ENCODE measurements around the gene MRNIP. TPM values are rescaled to one million over a fixed set of nuclear protein-coding genes. Genes with fewer than 3 reads are reported as not detected.

Gene MRNIP
- total RNA-seq, 4 donors from 2014 or later = 6.9 to 21.9 (median 10.7) TPM

GRCh38 chr5:179796877-179797608, 61.6 kb downstream of the MRNIP start:
- no peak for DNase-seq
- TF ChIP-seq CTCF (IDR thresholded peaks at IDR 0.05) (no peak), POLR2A (IDR thresholded peaks at IDR 0.05) (no peak)
- 74 to 80% methylated on average over 9 to 15 of the region's 21 CpGs for WGBS, 2 donors
- Histone ChIP-seq H3K36me3 (peaks cover 21 to 48% (median 30%) of the 10 kb centered on the region in 3 donors), H3K4me3 (peak overlapping the region in 3 of 4 donors; percentile 48 to 70 (median 68)), H3K4me1 (peaks cover 46 to 68% (median 48%) of the 10 kb centered on the region in 3 donors), H3K27ac (peak overlapping the region; percentile 81 to 93 (median 86)), H3K9me3 (no peaks in the 10 kb centered on the region), H3K27me3 (no peaks in the 10 kb centered on the region)
- intact Hi-C loops (cut with DNase I) = loop anchor here (5.0 kb wide), 1 partner anchor 110 kb away; the partner anchor contains the start of gene TBC1D9B

- DNase-seq = no peak
- Histone ChIP-seq H3K9me3 (no peaks in the 10 kb centered on the region), H3K36me3 (peaks cover 21 to 42% (median 26%) of the 10 kb centered on the region in 3 donors), H3K4me1 (peaks cover 41 to 67% (median 43%) of the 10 kb centered on the region in 3 donors), H3K27me3 (no peaks in the 10 kb centered on the region), H3K4me3 (peak overlapping the region; percentile 48 to 70 (median 58)), H3K27ac (peak overlapping the region; percentile 81 to 93 (median 86))
- TF ChIP-seq POLR2A (IDR thresholded peaks at IDR 0.05) (peak in 2 of 4 donors; percentile 36 to 45), CTCF (IDR thresholded peaks at IDR 0.05) (peak; percentile 64 to 97 (median 91))
- 5 to 36% methylated on average over 6 to 20 of the region's 113 CpGs for WGBS, 2 donors
- intact Hi-C loops (cut with DNase I) = loop anchor here (5.0 kb wide), 1 partner anchor 111 kb away; the partner anchor contains the start of gene TBC1D9B
Measured at GRCh38 chr5:179795863-179796833, 62.5 kb downstream of the MRNIP start.

GRCh38 chr5:179795049-179795862, 63.4 kb downstream of the MRNIP start:
- 33 to 35% methylated on average over 4 to 5 of the region's 53 CpGs for WGBS, 2 donors
- Histone ChIP-seq H3K4me1 (peaks cover 41 to 66% (median 43%) of the 10 kb centered on the region in 3 donors), H3K9me3 (no peaks in the 10 kb centered on the region), H3K27me3 (no peaks in the 10 kb centered on the region), H3K36me3 (peaks cover 21 to 33% (median 22%) of the 10 kb centered on the region in 3 donors), H3K27ac (peak overlapping the region; percentile 81 to 93 (median 86)), H3K4me3 (peak overlapping the region; percentile 48 to 70 (median 58))
- intact Hi-C loops (cut with DNase I) = loop anchor here (5.0 kb wide), 1 partner anchor 112 kb away; the partner anchor contains the start of gene TBC1D9B
- peak in 1 of 4 donors; percentile 16 for TF ChIP-seq POLR2A (IDR thresholded peaks at IDR 0.05)
- TF ChIP-seq CTCF (IDR thresholded peaks at IDR 0.05) = no peak
- no peak for DNase-seq

- peaks cover 16 to 26% (median 17%) of the 10 kb centered on the region in 3 donors for H3K36me3 ChIP-seq
- H3K4me3 ChIP-seq = peak overlapping the region in 3 of 4 donors; percentile 48 to 70 (median 68)
- no peaks in the 10 kb centered on the region for H3K27me3 ChIP-seq
- WGBS, 2 donors = 87% methylated on average over 3 of the region's 3 CpGs; no CpG with 5 or more reads in 1 of the 2 donors
- H3K27ac ChIP-seq = peak overlapping the region in 3 of 4 donors; percentile 81 to 93 (median 88)
- no peak for DNase-seq
- peaks cover 41 to 66% (median 43%) of the 10 kb centered on the region in 3 donors for H3K4me1 ChIP-seq
- intact Hi-C loops (cut with DNase I) = no loop called here
- no peak for TF ChIP-seq POLR2A (IDR thresholded peaks at IDR 0.05)
- TF ChIP-seq CTCF (IDR thresholded peaks at IDR 0.05) = no peak
- H3K9me3 ChIP-seq = no peaks in the 10 kb centered on the region
Measured at GRCh38 chr5:179794575-179794974, 64.0 kb downstream of the MRNIP start.
